Tibial nerve (tissue), 4 donors: ENCODE measurements around the gene PATE2.

Source experiments
- EP300 ChIP-seq, 2 donors: sonication (generic); formaldehyde crosslinking; IDR thresholded peaks; one replicate each; pipeline ENCODE4 v1.6.1; 2017; ENCODE audit warnings: antibody characterized with exemption in 2 of 2, mild to moderate bottlenecking in 1 of 2
- POLR2A ChIP-seq, 2 donors: fragments of 450-650 bp; IDR thresholded peaks; one replicate each; pipeline ENCODE4 v1.6.1; 2017; ENCODE audit warnings: antibody characterized with exemption in 2 of 2, mild to moderate bottlenecking in 2 of 2, moderate library complexity in 2 of 2
- TF ChIP-seq, protein P1 (sequence below), 5 experiments: fragments of 200-600 bp in 3 of 5; fragments of 450-650 bp in 2 of 5; sonication (generic) in 3 of 5; IDR thresholded peaks; one replicate each; pipeline ENCODE4 v1.5.1; 2016 to 2019; ENCODE audit warnings: antibody characterized with exemption in 5 of 5, mild to moderate bottlenecking in 3 of 5, moderate library complexity in 2 of 5

DNA sequence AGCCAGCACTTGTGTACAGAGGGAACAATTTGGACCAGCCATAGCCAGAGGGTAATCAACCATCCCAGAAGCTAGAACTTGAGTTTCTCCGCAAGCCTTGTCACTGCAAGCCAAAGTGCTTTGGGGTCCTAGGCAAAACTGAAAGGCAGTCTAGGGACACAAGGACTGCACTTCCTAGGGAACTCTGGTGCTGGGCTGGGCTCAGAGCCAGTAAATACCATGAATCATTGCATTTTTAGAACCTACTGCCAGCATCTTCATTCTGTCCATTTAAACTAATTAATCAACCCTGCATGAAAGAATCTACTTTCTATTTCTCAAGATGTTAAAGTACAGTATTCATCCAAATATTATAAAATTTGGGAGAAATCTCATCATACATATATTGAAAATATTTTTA, 29.3 kb upstream of the PATE2 start:
- TF ChIP-seq, protein P1, sequence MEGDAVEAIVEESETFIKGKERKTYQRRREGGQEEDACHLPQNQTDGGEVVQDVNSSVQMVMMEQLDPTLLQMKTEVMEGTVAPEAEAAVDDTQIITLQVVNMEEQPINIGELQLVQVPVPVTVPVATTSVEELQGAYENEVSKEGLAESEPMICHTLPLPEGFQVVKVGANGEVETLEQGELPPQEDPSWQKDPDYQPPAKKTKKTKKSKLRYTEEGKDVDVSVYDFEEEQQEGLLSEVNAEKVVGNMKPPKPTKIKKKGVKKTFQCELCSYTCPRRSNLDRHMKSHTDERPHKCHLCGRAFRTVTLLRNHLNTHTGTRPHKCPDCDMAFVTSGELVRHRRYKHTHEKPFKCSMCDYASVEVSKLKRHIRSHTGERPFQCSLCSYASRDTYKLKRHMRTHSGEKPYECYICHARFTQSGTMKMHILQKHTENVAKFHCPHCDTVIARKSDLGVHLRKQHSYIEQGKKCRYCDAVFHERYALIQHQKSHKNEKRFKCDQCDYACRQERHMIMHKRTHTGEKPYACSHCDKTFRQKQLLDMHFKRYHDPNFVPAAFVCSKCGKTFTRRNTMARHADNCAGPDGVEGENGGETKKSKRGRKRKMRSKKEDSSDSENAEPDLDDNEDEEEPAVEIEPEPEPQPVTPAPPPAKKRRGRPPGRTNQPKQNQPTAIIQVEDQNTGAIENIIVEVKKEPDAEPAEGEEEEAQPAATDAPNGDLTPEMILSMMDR (IDR thresholded peaks at IDR 0.05): no peak
- TF ChIP-seq EP300 (IDR thresholded peaks at IDR 0.05): no peak
- TF ChIP-seq POLR2A (IDR thresholded peaks at IDR 0.05): no peak
